Measurements from ENCODE around the gene SIAH3. TPM values are rescaled to one million over a fixed set of nuclear protein-coding genes. Genes with fewer than 3 reads are reported as not detected.

The SIAH3 gene
- total and polyA plus RNA-seq, 10 of the 15 experiments (the other 5 are each of a cell fraction or from before 2014, with no cell fraction given): not detected

DNA sequence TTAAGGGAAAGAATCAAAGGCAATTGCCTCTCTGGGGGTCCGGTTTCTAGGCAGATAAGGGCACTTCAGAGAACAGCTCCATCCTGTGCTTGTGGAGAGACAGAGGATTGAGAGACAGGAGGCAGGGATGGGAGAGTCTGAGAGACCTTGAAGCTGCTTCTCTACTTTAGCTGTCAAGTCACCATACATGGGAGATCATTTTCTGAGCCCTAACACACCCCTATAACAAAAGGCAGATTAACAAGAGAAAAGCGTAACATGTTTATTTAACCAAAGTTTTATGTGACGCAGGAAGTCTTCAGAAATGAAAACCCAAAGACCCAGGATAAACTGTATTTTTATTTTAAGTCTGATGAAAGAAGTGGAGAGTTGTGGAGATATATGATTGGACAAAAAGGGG lies 101.0 kb downstream of the SIAH3 start (continued):
- TF ChIP-seq MLLT1 (IDR thresholded peaks at IDR 0.05) (no peak), GATAD2B (conservative IDR thresholded peaks at IDR 0.05; ENCODE audit: low read depth) (no peak), IKZF1 (conservative IDR thresholded peaks at IDR 0.05) (no peak)
- TF ChIP-seq, protein P1, sequence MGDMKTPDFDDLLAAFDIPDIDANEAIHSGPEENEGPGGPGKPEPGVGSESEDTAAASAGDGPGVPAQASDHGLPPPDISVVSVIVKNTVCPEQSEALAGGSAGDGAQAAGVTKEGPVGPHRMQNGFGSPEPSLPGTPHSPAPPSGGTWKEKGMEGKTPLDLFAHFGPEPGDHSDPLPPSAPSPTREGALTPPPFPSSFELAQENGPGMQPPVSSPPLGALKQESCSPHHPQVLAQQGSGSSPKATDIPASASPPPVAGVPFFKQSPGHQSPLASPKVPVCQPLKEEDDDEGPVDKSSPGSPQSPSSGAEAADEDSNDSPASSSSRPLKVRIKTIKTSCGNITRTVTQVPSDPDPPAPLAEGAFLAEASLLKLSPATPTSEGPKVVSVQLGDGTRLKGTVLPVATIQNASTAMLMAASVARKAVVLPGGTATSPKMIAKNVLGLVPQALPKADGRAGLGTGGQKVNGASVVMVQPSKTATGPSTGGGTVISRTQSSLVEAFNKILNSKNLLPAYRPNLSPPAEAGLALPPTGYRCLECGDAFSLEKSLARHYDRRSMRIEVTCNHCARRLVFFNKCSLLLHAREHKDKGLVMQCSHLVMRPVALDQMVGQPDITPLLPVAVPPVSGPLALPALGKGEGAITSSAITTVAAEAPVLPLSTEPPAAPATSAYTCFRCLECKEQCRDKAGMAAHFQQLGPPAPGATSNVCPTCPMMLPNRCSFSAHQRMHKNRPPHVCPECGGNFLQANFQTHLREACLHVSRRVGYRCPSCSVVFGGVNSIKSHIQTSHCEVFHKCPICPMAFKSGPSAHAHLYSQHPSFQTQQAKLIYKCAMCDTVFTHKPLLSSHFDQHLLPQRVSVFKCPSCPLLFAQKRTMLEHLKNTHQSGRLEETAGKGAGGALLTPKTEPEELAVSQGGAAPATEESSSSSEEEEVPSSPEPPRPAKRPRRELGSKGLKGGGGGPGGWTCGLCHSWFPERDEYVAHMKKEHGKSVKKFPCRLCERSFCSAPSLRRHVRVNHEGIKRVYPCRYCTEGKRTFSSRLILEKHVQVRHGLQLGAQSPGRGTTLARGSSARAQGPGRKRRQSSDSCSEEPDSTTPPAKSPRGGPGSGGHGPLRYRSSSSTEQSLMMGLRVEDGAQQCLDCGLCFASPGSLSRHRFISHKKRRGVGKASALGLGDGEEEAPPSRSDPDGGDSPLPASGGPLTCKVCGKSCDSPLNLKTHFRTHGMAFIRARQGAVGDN (IDR thresholded peaks at IDR 0.05): no peak

- no peak overlapping the region for H3K4me3 ChIP-seq
- H4K20me1 ChIP-seq (ENCODE audit: control insufficient read depth, insufficient read depth): no peaks in the 10 kb centered on the region
- no peak overlapping the region for H3K4me2 ChIP-seq (ENCODE audit: control insufficient read depth, insufficient read depth)
- ChIA-PET CTCF (interaction anchor here (1.1 kb wide), 1 partner anchor 125 kb away, joined by 4 read pairs; no protein-coding TSS in a partner anchor), SMC1A (ENCODE audit: uncharacterized antibody, unreplicated experiment) (interaction anchor here (0.8 kb wide), 1 partner anchor 125 kb away, joined by 3 read pairs; no protein-coding TSS in a partner anchor), RAD21 (ENCODE audit: unreplicated experiment) (no interaction called here), POLR2A (no interaction called here)
- no peak for DNase-seq (ENCODE audit: low read depth, low spot score)
- H2AFZ ChIP-seq (ENCODE audit: control insufficient read depth, low read depth, low read length): no peak overlapping the region
- H3K27ac ChIP-seq (ENCODE audit: control insufficient read depth, insufficient read depth): no peak overlapping the region
- intact Hi-C loops (cut with micrococcal nuclease; ENCODE audit: unreplicated experiment) (no loop called here), in situ Hi-C loops (cut with MboI) (no loop called here)
- no peaks in the 10 kb centered on the region; a peak in 3 of 4 replicates for H3K27me3 ChIP-seq (replicated peaks in 1 of 2; ENCODE audit: control insufficient read depth in 2 of 2, insufficient read depth in 2 of 2, low read length in 1 of 2)
- no peaks in the 10 kb centered on the region for H3K4me1 ChIP-seq (ENCODE audit: control insufficient read depth, insufficient read depth, low read length)
- 35% methylated on average over 13 of the region's 13 CpGs for WGBS (ENCODE audit: insufficient coverage, insufficient replicate concordance, low lambda C conversion rate, missing lambda C conversion rate)
- no peaks in the 10 kb centered on the region for H3K79me2 ChIP-seq (ENCODE audit: control insufficient read depth, insufficient read depth, low read length)
- H3K9ac ChIP-seq (ENCODE audit: control insufficient read depth, insufficient read depth, low read length): no peak overlapping the region
- no peaks in the 10 kb centered on the region for H3K36me3 ChIP-seq (ENCODE audit: control insufficient read depth in 2 of 2, insufficient read depth in 2 of 2, low read length in 1 of 2)
- no peak for FAIRE-seq
- no TSS peak for BruUV-seq (replicated peaks)
- ATAC-seq: no peak
- H3K9me3 ChIP-seq (replicated peaks; ENCODE audit: control insufficient read depth, insufficient read depth, low read length): no peaks in the 10 kb centered on the region
- TF ChIP-seq ZZZ3 (IDR thresholded peaks at IDR 0.05; ENCODE audit: control insufficient read depth, insufficient read length, low read depth): no peak
- no peak for TF ChIP-seq RCOR1 (conservative IDR thresholded peaks at IDR 0.05; ENCODE audit: low read depth, low read length)
- TF ChIP-seq IRF5 (IDR thresholded peaks at IDR 0.05; ENCODE audit: borderline replicate concordance): no peak
- no peak for TF ChIP-seq CEBPB (IDR thresholded peaks at IDR 0.05; ENCODE audit: borderline replicate concordance in 1 of 2, low read depth in 2 of 2, low read length in 2 of 2)
- no peak for TF ChIP-seq NR2C1 (IDR thresholded peaks at IDR 0.05)
- TF ChIP-seq NKRF (conservative IDR thresholded peaks at IDR 0.05): no peak
- TF ChIP-seq ZNF217 (IDR thresholded peaks at IDR 0.05): no peak
- TF ChIP-seq YBX1 (IDR thresholded peaks at IDR 0.05): no peak
- no peak for TF ChIP-seq PAX5 (IDR thresholded peaks at IDR 0.05; ENCODE audit: borderline replicate concordance, low read depth, low read length)
Observed at GRCh38 chr13:45748941-45749759, 102.4 kb downstream of the SIAH3 start.

Measured in GM12878 (cell line).